HCT116 (cell line): ENCODE data around the gene S100A11. TPM values are rescaled to one million over a fixed set of nuclear protein-coding genes. Genes with fewer than 3 reads are reported as not detected.
A peak's percentile ranks its signal among the peaks of the same experiment; 100 is the strongest.

Experiments used
- ATAC-seq: fragments of 200-7000 bp; cut with Tn5 transposase; 2 replicates; pipeline ENCODE4 v1.9.1; 2020; ENCODE audit warnings: mild to moderate bottlenecking, moderate library complexity
- BruUV-seq: library from RNA; stranded (reverse); fragments of 400-500 nt; replicated peaks from 2 replicates; lab custom pipeline; 2021; lab: Mats Ljungman, UMichigan
- CTCF ChIA-PET: fragments of 300-600 bp; sonication (Branson Sonifier 250); formaldehyde crosslinking; loops from one replicate; lab custom pipeline; 2021; ENCODE audit warnings: antibody characterized with exemption; lab: Charles Lee
- POLR2A ChIA-PET: fragments of 300-600, 350-600 bp; sonication (Branson Sonifier 250); formaldehyde crosslinking; loops from one replicate; lab custom pipeline; 2021; ENCODE audit warnings: antibody characterized with exemption; lab: Charles Lee
- RAD21 ChIA-PET, 2 experiments: fragments of 300-600 bp; sonication (Branson Sonifier 250); formaldehyde crosslinking; loops; one replicate each; lab custom pipeline; 2023; ENCODE audit warnings: low total read pairs in 2 of 2; ENCODE audit not compliant: uncharacterized antibody in 2 of 2, unreplicated experiment in 2 of 2, low non-redundant PET in 1 of 2; lab: Charles Lee
- DNase-seq: peaks from one replicate; pipeline ENCODE4 v3.0.0-alpha.2; 2010; ENCODE audit warnings: low read depth, low spot score
- H2AFZ ChIP-seq: fragments of 200-600 bp; shearing (Covaris generic), sonication (generic); 2 replicates; pipeline ENCODE4 v1.6.1; 2017; ENCODE audit warnings: low read depth, mixed run types, mixed read lengths, antibody characterized with exemption, low read length; ENCODE audit not compliant: poor library complexity, severe bottlenecking
- H3K27ac ChIP-seq: 2 replicates; pipeline ENCODE4 v1.5.1; 2012; ENCODE audit warnings: low read depth, low read length
- H3K27me3 ChIP-seq: fragments of 200-600 bp; sonication (generic); 2 replicates; pipeline ENCODE4 v1.6.1; 2016; ENCODE audit warnings: mixed run types, low read length, mixed read lengths; ENCODE audit not compliant: insufficient read depth
- H3K36me3 ChIP-seq, 2 experiments: fragments of 200-500 bp in 1 of 2; fragments of 200-600 bp in 1 of 2; sonication (Bioruptor generic) in 1 of 2; sonication (generic) in 1 of 2; 2 replicates each; pipeline versions ENCODE4 v1.5.1 to v1.6.1; 2014 to 2016; ENCODE audit warnings: low read length in 2 of 2, inconsistent platforms in 1 of 2, mixed read lengths in 1 of 2, mixed run types in 1 of 2; ENCODE audit not compliant: insufficient read depth in 2 of 2, control insufficient read depth in 1 of 2
- H3K4me1 ChIP-seq, 2 experiments: fragments of 200-600 bp in 1 of 2; sonication (generic) in 1 of 2; 2 replicates each; pipeline versions ENCODE4 v1.5.1 to v1.6.1; 2012 to 2017; ENCODE audit warnings: low read length in 2 of 2, inconsistent platforms in 1 of 2, mild to moderate bottlenecking in 1 of 2, mixed read lengths in 1 of 2, mixed run types in 1 of 2, moderate library complexity in 1 of 2; ENCODE audit not compliant: insufficient read depth in 2 of 2, control insufficient read depth in 1 of 2
- H3K4me2 ChIP-seq: fragments of 200-600 bp; sonication (generic); 2 replicates; pipeline ENCODE4 v1.6.1; 2017; ENCODE audit warnings: mixed run types, low read length, mixed read lengths
- H3K4me3 ChIP-seq, 2 experiments: fragments of 200-600 bp in 1 of 2; sonication (generic) in 1 of 2; replicated peaks in 1 of 2; 2 replicates each; pipeline ENCODE4 v1.5.1; 2011 to 2016; ENCODE audit warnings: low read length in 2 of 2, control low read depth in 1 of 2, low read depth in 1 of 2, mild to moderate bottlenecking in 1 of 2, mixed read lengths in 1 of 2, mixed run types in 1 of 2
- H3K79me2 ChIP-seq: fragments of 200-600 bp; sonication (generic); 2 replicates; pipeline ENCODE4 v1.6.1; 2017; ENCODE audit warnings: mild to moderate bottlenecking, mixed run types, low read length, moderate library complexity, mixed read lengths; ENCODE audit not compliant: insufficient read depth
- H3K9ac ChIP-seq: fragments of 200-600 bp; sonication (generic); 2 replicates; pipeline ENCODE4 v1.6.1; 2016; ENCODE audit warnings: low read length, mixed read lengths
- H3K9me2 ChIP-seq: fragments of 200-600 bp; sonication (generic), shearing (Covaris generic); 2 replicates; pipeline ENCODE4 v1.6.1; 2017; ENCODE audit warnings: mixed run types, mild to moderate bottlenecking, moderate library complexity; ENCODE audit not compliant: insufficient read depth
- H3K9me3 ChIP-seq, 2 experiments: fragments of 200-500 bp in 1 of 2; fragments of 200-600 bp in 1 of 2; sonication (Bioruptor generic) in 1 of 2; sonication (generic) in 1 of 2; 2 replicates each; pipeline ENCODE4 v1.6.1; 2014 to 2017; ENCODE audit warnings: low read length in 2 of 2, mixed read lengths in 2 of 2, inconsistent platforms in 1 of 2, low read depth in 1 of 2, mild to moderate bottlenecking in 1 of 2, mixed run types in 1 of 2, moderate library complexity in 1 of 2; ENCODE audit not compliant: control insufficient read depth in 1 of 2, insufficient read depth in 1 of 2
- H4K20me1 ChIP-seq: fragments of 200-600 bp; sonication (generic), shearing (Covaris generic); 2 replicates; pipeline ENCODE4 v1.6.1; 2017; ENCODE audit warnings: mixed run types, mild to moderate bottlenecking, moderate library complexity; ENCODE audit not compliant: insufficient read depth
- CEBPB ChIP-seq: IDR thresholded peaks from 2 replicates; pipeline ENCODE4 v1.6.1; 2012; ENCODE audit warnings: low read depth
- CTCF ChIP-seq, 3 experiments: fragments of 200-600 bp in 1 of 3; sonication (generic) in 1 of 3; IDR thresholded peaks in 2 of 3; conservative IDR thresholded peaks in 1 of 3; 2 replicates each; pipeline ENCODE4 v1.5.1; 2012 to 2017; ENCODE audit warnings: low read depth in 2 of 3, low read length in 2 of 3, antibody characterized with exemption in 1 of 3, borderline replicate concordance in 1 of 3, control low read depth in 1 of 3, mild to moderate bottlenecking in 1 of 3, mixed read lengths in 1 of 3, mixed run types in 1 of 3, moderate library complexity in 1 of 3; ENCODE audit not compliant: insufficient read depth in 1 of 3
- EZH2phosphoT487 ChIP-seq: fragments of 200-600 bp; IDR thresholded peaks from 2 replicates; pipeline ENCODE4 v1.6.1; 2018; ENCODE audit warnings: antibody characterized with exemption, borderline replicate concordance
- RAD21 ChIP-seq: IDR thresholded peaks from 2 replicates; pipeline ENCODE4 v1.6.1; 2012; ENCODE audit warnings: low read depth, mild to moderate bottlenecking
- REST ChIP-seq: IDR thresholded peaks from 2 replicates; pipeline ENCODE4 v1.6.1; 2012; ENCODE audit warnings: low read depth
- YY1 ChIP-seq: IDR thresholded peaks from 2 replicates; pipeline ENCODE4 v1.6.1; 2011; ENCODE audit warnings: low read length, low read depth, moderate library complexity, mild to moderate bottlenecking; ENCODE audit not compliant: insufficient replicate concordance; ENCODE audit errors: extremely low read depth
- intact Hi-C: fragments of 100-400 bp; cut with micrococcal nuclease; formaldehyde crosslinking; loops from 2 replicates; pipeline ENCODE4 v1.10.0; 2022
- total RNA-seq: library from RNA; stranded (reverse); gene quantifications from one replicate; pipeline ENCODE4 v1.2.1, GENCODE V29; 2021; ENCODE audit not compliant: unreplicated experiment

S100A11 gene
- total RNA-seq, 1 experiment from 2014 or later: 229 TPM

GRCh38 chr1:152052606-152053005, 15.8 kb upstream of the S100A11 start:
- no peaks in the 10 kb centered on the region for H3K9me3 ChIP-seq
- no peaks in the 10 kb centered on the region for H3K36me3 ChIP-seq
- POLR2A ChIA-PET: no interaction called here
- H3K79me2 ChIP-seq: no peaks in the 10 kb centered on the region
- no peak overlapping the region for H3K27ac ChIP-seq
- CTCF ChIA-PET: interaction anchor here (1.0 to 10.2 kb wide), 9 partner anchors 54 to 406 kb away, joined by 3 to 130 read pairs (median 6); no protein-coding TSS in a partner anchor
- peaks cover 12 to 40% of the 10 kb centered on the region in 2 experiments for H3K4me1 ChIP-seq
- intact Hi-C loops: loop anchor here (1.0 to 2.0 kb wide), 4 partner anchors 90 to 406 kb away; no protein-coding TSS in a partner anchor
- H3K9me2 ChIP-seq: no peaks in the 10 kb centered on the region
- ATAC-seq (peak; percentile 31), DNase-seq (peak; percentile 64)
- peak overlapping the region; percentile 10 for H2AFZ ChIP-seq
- peaks cover 32% of the 10 kb centered on the region for H3K27me3 ChIP-seq
- H4K20me1 ChIP-seq: no peaks in the 10 kb centered on the region
- H3K4me3 ChIP-seq: no peak overlapping the region
- H3K4me2 ChIP-seq: no peak overlapping the region
- no peak overlapping the region for H3K9ac ChIP-seq
- peak; percentile 45 for TF ChIP-seq CEBPB
- TF ChIP-seq REST: no peak
- no peak for TF ChIP-seq EZH2phosphoT487
- peak; percentile 22 for TF ChIP-seq YY1
- TF ChIP-seq RAD21: peak; percentile 90
- TF ChIP-seq CTCF (IDR thresholded peaks at IDR 0.05 in 2 of 3, conservative IDR thresholded peaks at IDR 0.05 in 1 of 3; ENCODE audit: borderline replicate concordance in 1 of 3, insufficient read depth in 1 of 3, low read depth in 2 of 3, low read length in 2 of 3): peak; percentile 87 to 95 (median 91)
- TF ChIP-seq, all 23 proteins: peak for 4
- no TSS peak for BruUV-seq
- RAD21 ChIA-PET: interaction anchor here (0.6 to 1.3 kb wide), 5 partner anchors 25 to 133 kb away, joined by 3 to 5 read pairs (median 3); no protein-coding TSS in a partner anchor
